B cell (primary cell): ENCODE measurements around the gene DOCK4. TPM values are rescaled to one million over a fixed set of nuclear protein-coding genes. Genes with fewer than 3 reads are reported as not detected.

Source experiments
- ATAC-seq: fragments of 200-7000 bp; cut with Tn5 transposase; one replicate; pipeline ENCODE4 v1.10.0; 2021; ENCODE audit warnings: low read depth, mild to moderate bottlenecking, moderate number of reproducible peaks, moderate library complexity
- CTCF ChIA-PET: fragments of 350-600 bp; sonication (Branson Sonifier 250); formaldehyde crosslinking; loops from one replicate; lab custom pipeline; 2021; ENCODE audit warnings: antibody characterized with exemption, inconsistent platforms; lab: Charles Lee
- POLR2A ChIA-PET: fragments of 350-600 bp; sonication (Branson Sonifier 250); formaldehyde crosslinking; loops from one replicate; lab custom pipeline; 2021; ENCODE audit warnings: antibody characterized with exemption; lab: Charles Lee
- DNase-seq: peaks from one replicate; pipeline ENCODE4 v3.0.0; 2013
- H2AFZ ChIP-seq: 2 replicates; pipeline ENCODE4 v1.6.1; 2012; ENCODE audit warnings: mild to moderate bottlenecking, low read depth, low read length; ENCODE audit not compliant: insufficient read depth, poor library complexity, severe bottlenecking
- H3K27ac ChIP-seq, 2 donors: 1 replicate in 1 of 2; 2 replicates in 1 of 2; pipeline ENCODE4 v1.5.1; 2012 to 2013; ENCODE audit warnings: low read length in 2 of 2, mild to moderate bottlenecking in 2 of 2, moderate library complexity in 1 of 2
- H3K27me3 ChIP-seq, 4 experiments: fragments of 200-600 bp in 1 of 4; sonication (generic) in 1 of 4; replicated peaks in 1 of 4; 1 replicate in 2 of 4; 2 replicates in 2 of 4; pipeline versions ENCODE4 v1.6.1 to v1.7.0; 2013 to 2016; ENCODE audit warnings: low read length in 3 of 4, mild to moderate bottlenecking in 2 of 4, mixed read lengths in 1 of 4, moderate library complexity in 1 of 4; ENCODE audit not compliant: insufficient read depth in 4 of 4, control insufficient read depth in 3 of 4; ENCODE audit errors: control extremely low read depth in 1 of 4
- H3K36me3 ChIP-seq, 2 experiments: replicated peaks in 1 of 2; 1 replicate in 1 of 2; 2 replicates in 1 of 2; pipeline versions ENCODE4 v1.6.1 to v1.7.1; 2013; ENCODE audit warnings: low read length in 1 of 2; ENCODE audit not compliant: insufficient read depth in 2 of 2, control insufficient read depth in 1 of 2; ENCODE audit errors: control extremely low read depth in 1 of 2, extremely low read depth in 1 of 2
- H3K4me1 ChIP-seq, 2 donors: fragments of 200-600 bp in 1 of 2; sonication (generic) in 1 of 2; 1 replicate in 1 of 2; 2 replicates in 1 of 2; pipeline versions ENCODE4 v1.5.1 to v1.6.1; 2013 to 2017; ENCODE audit warnings: low read length in 2 of 2; ENCODE audit not compliant: control insufficient read depth in 2 of 2, insufficient read depth in 2 of 2
- H3K4me2 ChIP-seq: replicated peaks from 2 replicates; pipeline ENCODE3; 2012; ENCODE audit warnings: mild to moderate bottlenecking, low read depth, low read length; ENCODE audit not compliant: poor library complexity, severe bottlenecking
- H3K4me3 ChIP-seq, 5 experiments: fragments of 200-600 bp in 1 of 5; sonication (generic) in 1 of 5; 1 replicate in 3 of 5; 2 replicates in 2 of 5; pipeline versions ENCODE4 v1.5.1 to v1.7.0; 2011 to 2016; ENCODE audit warnings: low read length in 4 of 5, mild to moderate bottlenecking in 4 of 5, low read depth in 2 of 5, control low read depth in 1 of 5, moderate library complexity in 1 of 5; ENCODE audit not compliant: insufficient read depth in 1 of 5; ENCODE audit errors: control extremely low read depth in 1 of 5, extremely low read depth in 1 of 5
- H3K79me2 ChIP-seq: fragments of 200-600 bp; sonication (generic); one replicate; pipeline ENCODE4 v1.6.0; 2016; ENCODE audit warnings: low read length; ENCODE audit not compliant: control insufficient read depth, insufficient read depth
- H3K9ac ChIP-seq: fragments of 200-600 bp; sonication (generic); 2 replicates; pipeline ENCODE4 v1.6.1; 2017; ENCODE audit warnings: mild to moderate bottlenecking, low read length, moderate library complexity
- H3K9me3 ChIP-seq, 3 donors: one replicate each; pipeline versions ENCODE4 v1.6.1 to v1.7.1; 2013; ENCODE audit warnings: low read length in 2 of 3; ENCODE audit not compliant: control insufficient read depth in 2 of 3, insufficient read depth in 1 of 3; ENCODE audit errors: control extremely low read depth in 1 of 3
- H4K20me1 ChIP-seq: 2 replicates; pipeline ENCODE4 v1.6.0; 2012; ENCODE audit warnings: mild to moderate bottlenecking, low read length; ENCODE audit not compliant: insufficient read depth, control insufficient read depth, poor library complexity, severe bottlenecking
- H3K27ac Mint-ChIP-seq: one replicate; pipeline ENCODE4 v1.8.0; 2021; ENCODE audit warnings: mixed read lengths
- H3K27me3 Mint-ChIP-seq: one replicate; pipeline ENCODE4 v1.8.0; 2021; ENCODE audit warnings: mixed read lengths
- H3K4me1 Mint-ChIP-seq: one replicate; pipeline ENCODE4 v1.8.0; 2021; ENCODE audit warnings: mixed read lengths
- H3K4me3 Mint-ChIP-seq: one replicate; pipeline ENCODE4 v1.8.0; 2021; ENCODE audit warnings: mixed read lengths
- H3K9me3 Mint-ChIP-seq: one replicate; pipeline ENCODE4 v1.8.0; 2022; ENCODE audit warnings: mixed read lengths; ENCODE audit not compliant: insufficient read depth
- CTCF ChIP-seq: fragments of 200-600 bp; IDR thresholded peaks from one replicate; pipeline ENCODE4 v1.8.0; 2022; ENCODE audit warnings: antibody characterized with exemption, mild to moderate bottlenecking
- EZH2 ChIP-seq: IDR thresholded peaks from 2 replicates; pipeline ENCODE4 v1.6.1; 2012; ENCODE audit warnings: borderline replicate concordance, low read depth, mild to moderate bottlenecking, moderate library complexity, low read length; ENCODE audit not compliant: insufficient read depth, poor library complexity, severe bottlenecking
- WGBS: methylation state at CpG from one replicate; pipeline ENCODE4 v1.1.5; 2013; ENCODE audit warnings: missing lambda C conversion rate; ENCODE audit not compliant: insufficient coverage; 5-methylcytosine and 5-hydroxymethylcytosine counted together
- intact Hi-C: fragments of 100-400 bp; cut with micrococcal nuclease; formaldehyde crosslinking; loops from one replicate; pipeline ENCODE4 v1.10.0; 2022
- polyA plus RNA-seq: library from polyadenylated mRNA; depleted of rRNA; stranded (reverse); fragments of >200 nt; gene quantifications from 2 replicates; pipeline ENCODE4 v1.2.3, GENCODE V29; 2012
- total RNA-seq, 2 donors: library from RNA; stranded (reverse); fragments of 120-200 nt in 1 of 2; gene quantifications; 1 replicate in 1 of 2; 2 replicates in 1 of 2; pipeline versions ENCODE4 v1.2.3 to v1.2.4, GENCODE V29; 2013 to 2022

Gene DOCK4
- total and polyA plus RNA-seq, 2 donors (not counting 1 experiment from before 2014, with no cell fraction given) = 0.03 to 4.1 TPM

- no peak overlapping the region for H3K9ac ChIP-seq
- H3K4me2 ChIP-seq = no peak overlapping the region
- DNase-seq (no peak), ATAC-seq (no peak)
- TF ChIP-seq EZH2 (no peak), CTCF (no peak)
- H2AFZ ChIP-seq = no peak overlapping the region
- ChIA-PET POLR2A (no interaction called here), CTCF (interaction anchor here (1.2 to 4.7 kb wide), 4 partner anchors 9 to 22 kb away, joined by 3 to 16 read pairs (median 4); no protein-coding TSS in a partner anchor)
- no peaks in the 10 kb centered on the region for H4K20me1 ChIP-seq
- H3K4me1 ChIP-seq = no peaks in the 10 kb centered on the region
- no peaks in the 10 kb centered on the region for H3K79me2 ChIP-seq
- no peaks in the 10 kb centered on the region for H3K36me3 ChIP-seq
- H3K27me3 ChIP-seq = peaks cover 0 to 3% (median 0%) of the 10 kb centered on the region in 4 experiments
- Mint-ChIP-seq H3K27me3 (peaks cover 11% of the 10 kb centered on the region), H3K9me3 (no peaks in the 10 kb centered on the region), H3K27ac (no peak overlapping the region), H3K4me1 (no peaks in the 10 kb centered on the region), H3K4me3 (no peak overlapping the region)
- WGBS = no CpG with 5 or more reads among the region's 4 CpGs
- intact Hi-C loops = loop anchor here (1.0 to 10.0 kb wide), 5 partner anchors 249 to 1893 kb away; no protein-coding TSS in a partner anchor
- H3K9me3 ChIP-seq = no peaks in the 10 kb centered on the region
- H3K27ac ChIP-seq = no peak overlapping the region
- H3K4me3 ChIP-seq = no peak overlapping the region
Measured at GRCh38 chr7:111734954-111735660, 471.1 kb downstream of the DOCK4 start.

- no peak for ATAC-seq
- DNase-seq = no peak
- intact Hi-C loops = loop anchor here (10.0 kb wide), 1 partner anchor 408 kb away; no protein-coding TSS in a partner anchor
- Histone ChIP-seq H3K27ac (no peak overlapping the region), H3K27me3 (peaks cover 0 to 3% (median 0%) of the 10 kb centered on the region in 4 experiments), H3K4me2 (no peak overlapping the region), H3K9me3 (no peaks in the 10 kb centered on the region), H4K20me1 (no peaks in the 10 kb centered on the region), H3K9ac (no peak overlapping the region), H3K4me1 (no peaks in the 10 kb centered on the region), H2AFZ (no peak overlapping the region), H3K4me3 (no peak overlapping the region), H3K36me3 (no peaks in the 10 kb centered on the region), H3K79me2 (no peaks in the 10 kb centered on the region)
- CTCF ChIA-PET = interaction anchor here (4.7 kb wide), 1 partner anchor 21 kb away, joined by 16 read pairs; no protein-coding TSS in a partner anchor
- Mint-ChIP-seq H3K4me1 (no peaks in the 10 kb centered on the region), H3K9me3 (no peaks in the 10 kb centered on the region), H3K4me3 (no peak overlapping the region), H3K27ac (no peak overlapping the region), H3K27me3 (peaks cover 11% of the 10 kb centered on the region)
- no peak for TF ChIP-seq EZH2
- POLR2A ChIA-PET = no interaction called here
- WGBS = 93% methylated on average over 4 of the region's 4 CpGs
Measured at GRCh38 chr7:111732923-111733322, 473.3 kb downstream of the DOCK4 start.
